ENCODE measurements around the gene ORM1.

ORM1 gene

DNA sequence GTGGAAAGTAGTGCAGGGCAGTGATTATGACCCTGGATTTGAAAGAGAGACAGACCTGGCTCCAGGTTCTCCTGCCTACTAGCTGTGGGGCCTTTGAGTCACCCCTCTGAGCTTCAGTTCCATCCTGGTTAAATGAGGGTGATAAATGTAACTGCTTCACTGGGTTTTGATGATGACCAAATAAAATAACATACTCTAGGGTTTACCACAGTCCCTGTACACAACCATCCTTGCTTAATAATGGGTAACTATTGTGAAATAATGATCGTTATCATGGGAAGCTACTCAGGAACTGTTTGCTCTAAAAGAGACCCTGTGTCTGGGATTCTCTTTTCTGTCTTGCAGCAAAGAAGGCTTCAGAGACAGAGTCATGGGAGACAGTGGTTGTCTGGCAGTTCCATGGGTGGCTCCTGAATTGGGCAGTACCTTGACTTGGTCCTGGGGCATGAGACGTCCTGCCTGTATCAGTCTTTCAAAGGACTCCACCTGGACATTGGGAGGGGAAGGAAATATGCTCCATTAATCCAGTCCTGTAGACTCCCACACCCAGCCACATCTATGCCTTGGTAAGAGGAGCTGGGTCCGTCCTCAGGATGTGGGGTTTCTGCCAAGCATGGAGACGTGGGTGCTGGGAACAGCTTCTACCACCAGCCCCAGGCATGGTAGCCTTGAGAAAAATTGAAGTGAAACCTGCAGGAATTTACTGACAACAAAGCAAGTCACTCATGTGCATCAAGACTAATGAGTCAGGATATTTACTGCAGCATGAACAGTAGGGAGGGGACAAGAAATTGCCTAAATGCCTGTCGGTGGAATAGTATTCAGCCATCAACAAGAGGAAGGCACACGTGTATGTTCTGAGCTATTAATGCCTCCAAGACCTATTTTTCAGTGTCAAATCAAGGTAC, 41.5 kb downstream of the ORM1 start:
- H3K4me3 ChIP-seq (ENCODE audit: low read depth, low read length), result no peak overlapping the region
- TF ChIP-seq, protein P1, sequence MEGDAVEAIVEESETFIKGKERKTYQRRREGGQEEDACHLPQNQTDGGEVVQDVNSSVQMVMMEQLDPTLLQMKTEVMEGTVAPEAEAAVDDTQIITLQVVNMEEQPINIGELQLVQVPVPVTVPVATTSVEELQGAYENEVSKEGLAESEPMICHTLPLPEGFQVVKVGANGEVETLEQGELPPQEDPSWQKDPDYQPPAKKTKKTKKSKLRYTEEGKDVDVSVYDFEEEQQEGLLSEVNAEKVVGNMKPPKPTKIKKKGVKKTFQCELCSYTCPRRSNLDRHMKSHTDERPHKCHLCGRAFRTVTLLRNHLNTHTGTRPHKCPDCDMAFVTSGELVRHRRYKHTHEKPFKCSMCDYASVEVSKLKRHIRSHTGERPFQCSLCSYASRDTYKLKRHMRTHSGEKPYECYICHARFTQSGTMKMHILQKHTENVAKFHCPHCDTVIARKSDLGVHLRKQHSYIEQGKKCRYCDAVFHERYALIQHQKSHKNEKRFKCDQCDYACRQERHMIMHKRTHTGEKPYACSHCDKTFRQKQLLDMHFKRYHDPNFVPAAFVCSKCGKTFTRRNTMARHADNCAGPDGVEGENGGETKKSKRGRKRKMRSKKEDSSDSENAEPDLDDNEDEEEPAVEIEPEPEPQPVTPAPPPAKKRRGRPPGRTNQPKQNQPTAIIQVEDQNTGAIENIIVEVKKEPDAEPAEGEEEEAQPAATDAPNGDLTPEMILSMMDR (IDR thresholded peaks at IDR 0.05; ENCODE audit: low read depth, low read length), result no peak

DNA sequence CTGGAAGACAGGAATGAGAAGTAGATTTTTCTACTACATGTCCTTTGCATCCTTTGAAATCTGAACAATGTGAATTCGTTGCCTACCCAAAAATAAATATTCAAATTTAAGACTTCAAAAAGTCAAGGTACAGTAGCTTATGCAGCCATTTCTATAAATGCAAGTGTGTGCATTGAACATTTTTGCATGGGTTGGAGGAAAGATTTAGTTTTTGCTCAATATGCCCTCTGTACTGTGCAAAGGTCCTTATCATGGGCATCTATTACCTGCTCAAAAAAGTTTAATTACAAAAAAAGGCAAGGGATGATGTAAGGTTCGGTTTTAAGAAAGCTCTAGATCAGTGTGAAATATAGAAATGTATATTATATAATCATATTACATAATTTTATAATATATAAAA, 42.3 kb downstream of the ORM1 start:
- no peak overlapping the region for H3K4me3 ChIP-seq (ENCODE audit: low read depth, low read length)

DNA sequence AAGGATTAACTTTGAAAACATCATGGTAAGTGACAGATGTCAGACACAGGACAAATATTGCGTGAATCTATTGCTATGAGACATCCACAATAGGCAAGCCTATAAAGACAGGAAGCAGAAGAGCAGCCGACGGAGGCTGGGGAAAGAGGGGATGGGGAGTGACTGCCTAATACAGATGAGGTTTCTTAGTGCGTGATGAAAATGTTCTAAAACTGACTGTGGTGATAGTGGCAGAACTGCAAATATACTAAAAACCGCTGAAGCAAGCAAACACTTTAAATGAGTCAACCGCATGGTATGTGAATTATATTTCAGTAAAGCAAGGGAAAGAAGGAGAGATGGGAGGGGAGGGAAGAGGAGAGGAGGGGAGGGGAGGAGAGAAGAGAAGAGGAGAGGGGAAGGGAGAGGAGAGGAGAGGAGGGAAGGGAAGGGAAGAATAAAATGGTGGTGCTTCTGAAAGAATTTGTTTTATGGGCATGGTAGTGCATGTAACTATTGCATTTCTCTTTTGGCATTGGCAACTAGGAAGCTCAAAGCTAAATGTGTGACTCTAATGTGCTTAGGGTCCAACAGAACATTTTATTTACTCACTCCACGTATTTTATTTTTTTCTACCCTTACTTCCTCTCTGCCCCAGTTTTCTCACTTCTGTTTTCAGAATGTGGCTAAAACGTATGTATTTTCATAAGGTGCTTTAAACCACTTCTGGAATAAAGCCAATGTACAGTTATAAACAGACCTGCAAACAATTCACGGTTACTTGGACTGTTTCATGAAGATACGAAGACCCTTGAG, 43.6 kb downstream of the ORM1 start:
- TF ChIP-seq, protein P1 (IDR thresholded peaks at IDR 0.05; ENCODE audit: low read depth, low read length), result no peak
- H3K4me3 ChIP-seq (ENCODE audit: low read depth, low read length), result no peak overlapping the region

More for the DNA sequence above, 42.3 kb downstream of the ORM1 start:
- TF ChIP-seq, protein P1 (IDR thresholded peaks at IDR 0.05; ENCODE audit: low read depth, low read length), result no peak

DNA sequence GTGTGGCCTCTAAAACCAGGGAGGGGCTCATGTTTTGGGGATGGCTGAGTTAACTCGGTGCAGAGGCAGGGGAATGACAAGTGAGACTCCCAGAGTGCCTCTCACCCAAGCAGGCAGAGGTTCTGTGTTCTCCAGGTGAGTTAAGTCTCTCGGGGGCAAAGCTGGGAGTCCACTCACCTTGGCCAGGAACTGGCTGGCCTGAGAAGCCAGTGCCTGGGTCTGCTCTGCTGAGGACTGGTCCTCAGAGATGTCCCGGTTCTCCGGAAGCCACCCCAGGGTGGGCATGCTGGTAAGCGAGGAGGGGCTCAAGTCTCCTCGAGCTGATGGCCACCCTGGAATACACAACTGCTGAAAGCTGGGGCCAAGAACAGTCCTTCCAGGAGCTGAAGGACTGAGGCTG, 44.5 kb downstream of the ORM1 start:
- no peak overlapping the region for H3K4me3 ChIP-seq (ENCODE audit: low read depth, low read length)
- TF ChIP-seq, protein P1 (IDR thresholded peaks at IDR 0.05; ENCODE audit: low read depth, low read length), result no peak

DNA sequence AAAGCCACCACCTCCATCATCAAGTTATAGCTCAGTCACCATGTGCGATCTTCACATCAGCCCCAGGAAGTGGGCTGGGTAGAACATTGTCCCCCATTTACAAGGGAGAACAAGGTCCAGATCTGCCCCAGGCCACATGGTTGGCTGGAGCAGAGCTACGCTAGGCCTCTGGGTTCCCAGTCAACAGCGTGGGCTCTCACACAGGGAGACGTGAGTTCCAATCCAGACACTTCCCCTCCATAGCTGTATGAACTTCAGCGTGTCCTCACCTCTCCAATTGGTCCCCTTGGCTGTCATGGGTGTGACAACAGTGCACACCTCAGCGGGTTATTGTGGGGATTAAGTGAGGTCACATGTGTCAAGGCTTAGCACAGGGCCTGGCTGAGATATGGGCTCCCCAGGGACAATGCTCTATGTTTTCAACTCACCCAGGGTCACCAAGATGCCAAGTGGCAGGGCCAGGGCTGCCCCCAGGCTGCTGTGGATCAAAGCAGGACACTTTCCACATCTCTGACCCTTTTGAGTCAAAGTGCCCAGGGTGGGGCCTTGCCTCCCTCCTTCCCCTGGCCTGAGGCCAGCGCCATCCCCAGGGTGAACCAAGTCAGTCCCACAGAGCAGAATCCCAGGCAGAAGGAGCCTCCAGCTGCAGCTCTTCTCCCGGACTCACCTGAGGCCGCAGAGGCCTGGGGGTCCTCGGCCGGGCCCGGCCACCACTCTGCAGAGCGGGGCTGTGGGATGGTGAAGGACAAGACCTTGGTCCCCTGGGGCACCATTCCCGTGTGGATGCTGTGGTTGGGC, 45.1 kb downstream of the ORM1 start:
- no peak overlapping the region for H3K4me3 ChIP-seq (ENCODE audit: low read depth, low read length)
- TF ChIP-seq, protein P1 (IDR thresholded peaks at IDR 0.05; ENCODE audit: low read depth, low read length), result no peak

DNA sequence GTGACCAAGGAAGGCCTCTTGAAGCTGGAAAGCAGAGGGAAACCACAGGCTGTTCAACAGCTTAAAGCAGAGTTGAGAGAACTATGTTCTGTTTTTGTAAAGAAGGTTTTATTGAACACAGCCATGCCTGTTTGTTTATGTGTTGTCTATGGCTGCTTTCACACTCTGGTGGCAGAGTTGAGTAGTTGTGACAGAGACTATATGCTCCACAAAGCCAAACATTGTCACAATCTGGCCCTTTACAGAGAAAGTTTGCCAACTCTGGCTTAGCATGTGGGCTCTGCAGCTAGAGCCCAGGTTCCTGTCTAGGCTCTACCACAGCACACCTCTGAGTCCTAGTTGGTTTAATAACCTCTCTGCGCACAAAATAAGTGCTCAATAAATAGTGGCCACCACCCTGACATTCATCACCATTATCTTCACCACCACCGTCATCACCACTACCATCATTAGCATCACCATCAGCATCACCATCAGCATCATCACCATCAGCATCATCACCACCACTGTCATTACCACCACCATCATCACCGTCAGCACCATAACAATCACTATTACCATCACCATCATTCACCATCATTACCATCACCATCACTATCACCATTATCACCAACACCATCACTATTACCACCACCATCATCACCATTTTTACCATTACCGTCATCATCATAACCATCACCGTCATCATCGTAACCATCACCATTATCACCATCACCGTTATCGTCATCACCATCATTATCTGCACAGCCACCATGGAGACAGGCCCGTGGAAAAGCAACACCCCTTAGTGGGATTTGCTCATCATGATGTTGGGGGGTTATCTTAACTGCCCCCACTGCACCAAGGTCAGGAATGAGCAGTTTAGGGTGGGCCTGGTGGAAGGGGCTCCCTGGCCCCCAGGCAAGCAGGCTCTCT, 46.6 kb downstream of the ORM1 start:
- TF ChIP-seq, protein P1 (IDR thresholded peaks at IDR 0.05; ENCODE audit: low read depth, low read length), result no peak
- no peak overlapping the region for H3K4me3 ChIP-seq (ENCODE audit: low read depth, low read length)

Data from WI38 (cell line).